CD1c-positive myeloid dendritic cell (primary cell): ENCODE measurements around the gene GABRG3.

Experiments used
- DNase-seq: peaks from one replicate; pipeline ENCODE4 v3.0.0-alpha.2; 2016; ENCODE audit errors: extremely low spot score

GABRG3 gene

DNA sequence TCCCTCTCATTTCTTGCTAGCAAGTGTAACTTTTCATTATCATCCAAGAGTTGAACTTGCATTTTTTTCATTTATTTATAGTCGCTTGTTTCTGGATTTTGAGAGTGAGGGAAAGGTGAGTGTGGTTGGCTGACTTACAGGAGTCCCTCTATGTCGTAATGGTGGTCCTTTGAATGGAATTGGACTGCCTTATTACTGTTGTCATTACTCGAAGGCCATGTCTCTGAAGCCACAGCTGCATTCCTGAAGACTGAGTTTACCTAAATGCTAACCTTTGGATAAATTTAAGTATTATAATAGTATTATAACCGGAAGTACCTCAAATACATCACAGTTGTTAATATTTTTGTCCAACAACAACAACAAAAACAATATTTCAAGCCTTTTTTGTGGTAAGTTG lies 488.9 kb downstream of the GABRG3 start:
- DNase-seq, result no peak

DNA sequence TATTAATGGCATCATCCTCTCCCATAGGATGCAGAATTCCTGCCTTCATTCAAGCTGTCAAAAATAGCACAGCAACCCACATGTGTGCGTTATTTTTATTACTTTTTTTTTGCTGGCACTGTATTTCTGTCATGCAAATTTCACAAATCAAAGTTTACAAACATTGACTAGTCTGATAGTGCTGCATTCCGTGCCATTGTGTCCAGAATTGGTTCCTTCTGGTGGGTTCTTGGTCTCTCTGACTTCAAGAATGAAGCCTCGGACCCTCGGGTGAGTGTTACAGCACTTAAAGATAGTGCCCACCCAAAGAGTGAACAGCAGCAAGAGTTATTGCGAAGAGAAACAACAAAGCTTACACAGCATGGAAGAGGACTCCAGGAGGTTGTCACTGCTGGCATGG lies 490.2 kb downstream of the GABRG3 start:
- no peak for DNase-seq

DNA sequence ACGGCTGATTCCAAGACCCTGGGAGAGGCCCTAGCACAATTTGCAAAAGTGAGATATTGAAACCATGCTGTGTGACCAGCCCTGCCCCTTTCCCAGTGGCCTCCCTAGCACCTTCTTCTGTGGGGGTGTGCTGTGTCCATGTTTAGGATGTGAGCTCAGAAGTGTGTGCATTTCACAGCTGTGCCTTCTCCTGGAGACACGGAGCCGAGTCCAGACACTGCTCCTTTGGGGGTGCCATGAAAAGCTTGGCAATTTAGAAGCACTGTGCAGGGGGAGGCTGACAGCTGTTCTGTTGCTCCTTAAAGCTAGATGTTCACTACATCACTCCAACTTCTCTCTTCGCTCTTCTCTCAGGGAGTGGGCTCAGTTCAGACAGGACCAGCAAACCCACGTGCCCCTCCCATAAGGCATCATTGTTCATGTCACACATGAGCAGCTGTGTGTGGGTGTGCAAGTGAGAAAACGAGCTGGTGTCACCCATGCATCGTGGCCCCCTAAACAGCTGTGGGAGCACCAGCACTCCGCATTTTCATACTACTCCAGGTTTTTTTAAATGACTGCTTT lies 492.6 kb downstream of the GABRG3 start:
- no peak for DNase-seq

DNA sequence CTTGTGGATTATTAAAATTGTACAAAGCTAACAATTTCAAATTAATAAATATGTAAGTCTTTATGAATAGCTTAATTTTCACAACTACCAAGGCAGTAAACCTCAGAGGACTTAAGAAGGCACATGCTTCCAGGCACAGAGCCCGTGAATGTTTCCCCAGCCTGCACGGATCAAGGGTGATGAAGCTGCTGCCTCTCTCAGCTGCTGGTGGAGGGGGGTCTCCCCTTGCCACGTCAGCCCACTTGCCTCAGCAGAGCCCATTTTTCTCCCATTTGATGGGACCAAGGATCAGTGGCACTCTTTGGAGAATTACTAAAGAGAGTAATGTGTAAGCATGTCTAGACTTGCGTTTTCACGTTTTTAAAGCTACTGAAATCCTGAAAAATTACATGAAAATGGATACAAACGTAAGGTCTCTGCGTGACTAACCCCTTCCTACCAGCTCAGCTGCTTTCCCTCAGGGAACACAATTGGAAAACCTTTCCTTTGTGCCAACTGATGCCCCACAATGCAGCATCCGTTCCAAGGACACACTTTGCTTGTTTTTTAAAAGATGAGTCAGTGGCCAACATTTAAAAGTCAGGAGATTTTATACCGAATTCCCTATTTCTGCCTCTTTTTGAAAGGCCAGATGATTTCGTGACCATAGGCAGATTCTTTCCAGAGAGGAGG lies 494.1 kb downstream of the GABRG3 start:
- no peak for DNase-seq

DNA sequence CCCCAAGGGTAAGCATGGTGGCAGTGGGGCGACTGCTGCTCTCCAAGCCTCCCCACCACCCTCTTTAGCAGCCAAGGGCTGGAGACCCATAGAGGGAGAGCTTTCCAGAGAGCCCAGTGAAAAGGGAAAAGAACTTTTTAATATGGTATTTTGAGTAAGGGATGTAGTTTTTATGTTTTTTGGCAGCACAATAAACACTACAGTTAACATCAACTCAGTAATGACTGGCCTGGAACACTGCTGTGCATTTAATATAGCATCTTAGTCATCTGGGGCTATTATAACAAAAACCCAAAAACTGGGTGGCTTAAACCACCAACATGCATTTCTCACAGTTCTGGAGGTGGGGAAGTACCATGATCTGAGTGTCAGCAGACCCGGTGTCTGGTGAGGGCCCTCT lies 495.8 kb downstream of the GABRG3 start:
- no peak for DNase-seq

DNA sequence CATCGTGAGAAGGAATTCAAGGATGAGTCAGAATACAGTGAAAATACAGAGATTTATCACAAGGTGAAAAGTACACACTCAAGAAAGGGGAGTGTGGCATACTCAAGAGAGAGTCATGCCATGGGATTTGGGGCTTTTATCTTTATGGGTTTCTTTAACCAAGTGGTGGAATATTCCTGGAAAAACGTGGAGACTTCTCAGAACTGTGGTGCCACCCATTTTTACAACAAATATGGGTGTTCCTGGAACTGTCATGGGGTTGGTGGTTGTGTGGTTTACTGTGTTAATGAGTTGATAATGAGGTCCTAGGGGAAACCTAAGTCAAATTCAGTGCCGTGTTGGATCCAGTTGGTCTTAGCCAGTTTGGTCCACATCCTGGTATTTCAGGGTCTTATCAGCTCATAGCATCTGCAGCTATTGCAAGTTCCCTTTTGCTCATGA lies 497.2 kb downstream of the GABRG3 start:
- no peak for DNase-seq

DNA sequence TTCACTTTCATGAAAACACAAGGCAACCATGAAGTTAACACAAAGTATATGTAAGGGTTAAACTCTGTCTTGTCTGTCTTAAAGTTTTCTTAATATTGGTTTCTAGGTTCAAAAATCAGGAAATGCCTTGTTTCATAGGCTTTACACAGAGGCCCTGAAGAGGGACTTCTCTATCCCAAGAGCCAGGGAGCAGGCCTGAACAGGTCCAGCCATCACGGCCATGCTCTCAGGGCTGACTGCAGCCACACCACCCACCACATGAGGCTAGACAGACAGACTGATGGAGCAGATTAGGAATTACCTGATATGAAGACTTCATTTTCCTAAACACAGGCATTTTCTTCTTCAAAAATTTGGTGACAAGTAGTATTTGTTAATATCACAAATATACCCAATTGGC lies 502.9 kb downstream of the GABRG3 start:
- DNase-seq, result no peak

DNA sequence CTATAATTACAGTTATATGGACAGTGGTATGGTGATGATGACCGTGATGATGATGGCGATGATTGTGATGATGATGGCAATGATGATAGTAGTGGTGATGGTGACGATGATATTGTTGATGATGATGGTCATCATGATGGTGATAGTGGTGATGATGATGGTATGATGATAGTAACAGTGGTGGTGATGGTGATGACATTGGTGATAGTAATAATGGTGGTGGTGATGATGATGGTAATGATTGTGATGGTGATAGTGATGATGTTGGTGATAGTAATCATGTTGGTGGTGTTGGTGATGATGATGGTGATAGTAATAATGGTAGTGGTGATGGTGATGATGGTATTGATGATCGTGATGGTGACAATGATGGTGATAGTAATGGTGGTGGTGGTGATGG lies 504.4 kb downstream of the GABRG3 start:
- DNase-seq, result no peak

DNA sequence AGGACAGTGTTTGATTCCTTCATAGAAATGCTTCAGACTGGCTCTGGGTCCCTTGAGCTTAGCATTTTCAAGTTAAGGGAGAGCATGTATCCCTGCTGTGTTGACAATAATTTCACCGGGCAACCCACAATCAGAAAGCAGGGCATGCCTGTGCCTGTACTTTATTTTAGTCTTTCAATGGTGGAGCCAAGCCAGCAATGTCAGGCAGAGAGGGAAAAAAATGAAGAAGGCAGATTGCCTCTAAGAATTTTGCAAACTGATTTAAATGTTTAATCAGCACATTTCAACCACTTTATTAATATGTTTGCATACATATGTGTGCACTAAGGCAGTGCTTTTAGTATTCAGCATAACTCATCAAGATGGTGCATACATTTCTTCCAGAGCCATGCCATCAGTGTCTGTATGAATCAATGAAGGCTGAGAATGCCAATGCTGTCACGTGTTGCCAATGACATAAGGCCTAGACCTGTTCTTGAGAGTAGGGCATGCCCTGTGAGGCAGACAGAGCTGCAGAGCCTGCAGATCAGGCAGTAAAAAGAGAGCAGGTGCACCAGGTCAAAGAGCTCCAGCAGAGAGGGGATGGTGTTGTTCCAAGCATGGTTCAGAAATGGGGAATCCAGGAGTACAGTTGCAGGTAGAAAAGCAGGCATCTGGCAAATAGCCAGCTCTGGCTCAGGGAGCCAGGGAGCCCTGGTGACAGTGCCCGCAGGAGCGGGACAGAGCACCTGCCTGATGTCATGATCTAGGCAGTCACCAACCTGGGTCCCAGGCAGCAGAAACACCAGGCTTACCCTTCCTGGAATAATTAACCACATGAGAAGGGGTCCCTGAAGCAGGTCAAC lies 508.5 kb downstream of the GABRG3 start:
- no peak for DNase-seq

DNA sequence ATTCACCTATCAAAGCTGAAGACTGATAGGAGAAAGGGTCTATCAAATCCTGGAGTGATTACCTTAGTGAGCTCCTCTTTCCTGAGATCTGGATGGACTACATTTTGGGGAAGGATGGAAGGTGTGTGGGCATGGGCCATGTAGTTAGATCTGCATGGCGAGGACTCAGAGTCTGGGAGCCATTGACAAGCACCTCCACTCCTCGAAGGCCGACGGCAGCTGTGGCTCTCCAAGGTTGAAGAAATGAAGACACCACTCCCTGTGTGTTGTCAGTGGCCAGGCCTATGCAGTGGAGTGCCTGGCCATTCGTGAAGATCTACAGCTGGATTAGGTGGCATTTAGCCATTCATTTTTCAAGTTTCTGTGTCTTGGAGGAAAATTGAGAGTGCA lies 509.2 kb downstream of the GABRG3 start:
- no peak for DNase-seq

DNA sequence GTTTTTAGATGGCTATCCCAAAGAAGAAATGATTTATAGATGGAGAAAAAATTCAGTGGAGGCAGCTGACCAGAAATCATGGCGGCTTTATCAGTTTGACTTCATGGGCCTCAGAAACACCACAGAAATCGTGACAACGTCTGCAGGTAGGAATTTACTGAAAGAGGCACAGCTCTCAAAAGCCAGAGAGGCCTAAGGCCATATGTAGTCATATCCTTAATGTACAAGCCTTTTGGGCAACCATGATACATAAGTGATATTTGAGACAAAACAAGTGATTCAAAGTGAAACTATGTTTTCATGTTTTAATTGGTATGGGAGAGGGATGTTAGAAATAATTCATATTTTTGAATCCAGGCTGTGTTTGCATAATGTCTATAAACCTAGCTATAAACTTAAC lies 509.7 kb downstream of the GABRG3 start:
- no peak for DNase-seq

DNA sequence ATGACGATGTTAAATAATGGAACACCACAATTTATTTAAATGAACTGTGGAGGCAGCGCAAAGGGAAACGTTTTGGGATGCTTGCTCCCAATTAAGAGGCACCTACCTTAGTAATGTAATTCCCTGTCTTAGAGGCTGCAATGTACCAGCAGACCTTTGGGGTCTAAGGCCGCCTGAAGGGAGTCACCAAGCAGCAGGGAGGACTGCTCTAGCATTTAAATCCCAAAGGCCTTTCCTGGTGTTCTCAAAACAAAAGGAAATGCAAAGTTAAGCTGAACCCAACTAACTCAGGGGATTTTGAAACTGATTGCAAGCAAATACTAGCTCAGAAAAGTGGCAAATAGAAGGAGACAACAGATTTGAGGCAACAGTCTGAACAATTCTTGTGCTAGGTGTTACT lies 510.8 kb downstream of the GABRG3 start:
- no peak for DNase-seq

DNA sequence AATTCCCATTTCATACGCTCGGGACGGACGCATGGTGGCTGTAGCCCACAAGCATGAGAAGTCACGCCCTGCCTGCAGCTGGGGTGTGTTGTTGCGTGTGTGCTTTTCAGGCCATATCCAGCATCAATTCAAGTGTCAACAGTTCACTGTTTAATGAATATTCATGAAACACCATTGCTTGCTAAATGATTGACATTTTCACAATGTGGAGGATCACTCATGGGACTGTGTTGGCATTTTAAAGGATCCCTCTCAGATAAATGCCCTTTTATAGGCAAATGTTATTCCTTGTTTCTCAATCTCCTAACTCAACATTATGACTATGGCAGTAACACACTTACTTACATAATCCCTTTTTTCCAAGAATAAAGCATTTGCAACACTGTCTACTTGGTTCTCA lies 511.3 kb downstream of the GABRG3 start:
- no peak for DNase-seq

DNA sequence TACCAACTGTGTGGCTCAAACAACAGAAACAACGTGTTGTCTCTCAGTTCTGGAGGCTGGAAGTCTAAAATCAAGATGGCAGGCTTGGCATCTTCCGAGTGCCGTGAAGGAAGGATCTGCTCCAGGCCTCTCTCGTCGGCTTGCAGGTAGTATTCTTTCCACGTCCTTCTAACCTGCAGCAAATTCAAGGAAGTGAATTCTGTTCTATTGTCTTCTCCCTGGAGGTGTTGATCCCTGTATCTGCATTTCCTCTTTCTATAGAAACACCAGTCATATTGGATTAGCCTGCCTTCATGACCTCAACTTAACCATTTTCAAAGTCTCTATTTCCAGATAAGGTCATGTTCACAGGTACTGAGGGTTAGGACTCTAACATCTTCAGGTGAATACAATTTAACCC lies 512.1 kb downstream of the GABRG3 start:
- DNase-seq, result no peak

DNA sequence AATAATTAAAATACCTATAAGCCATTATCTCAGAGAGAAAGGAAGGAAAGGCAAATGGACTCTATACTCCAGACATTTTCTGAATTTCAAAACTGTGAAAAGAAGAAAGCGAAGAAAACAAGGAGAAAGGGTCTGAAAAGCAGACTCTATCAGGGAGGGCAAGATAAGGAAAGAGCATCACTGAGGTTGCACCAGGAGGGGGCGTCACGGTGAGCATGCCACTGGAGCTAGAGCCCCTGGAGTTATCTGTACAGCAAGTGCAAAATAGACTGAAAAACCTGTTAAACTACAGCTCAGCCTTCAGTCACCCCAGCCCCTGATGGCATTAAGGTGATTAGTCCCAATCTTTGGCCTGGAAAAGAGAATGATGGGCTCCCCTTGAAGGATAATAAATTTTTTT lies 514.3 kb downstream of the GABRG3 start:
- DNase-seq, result no peak

DNA sequence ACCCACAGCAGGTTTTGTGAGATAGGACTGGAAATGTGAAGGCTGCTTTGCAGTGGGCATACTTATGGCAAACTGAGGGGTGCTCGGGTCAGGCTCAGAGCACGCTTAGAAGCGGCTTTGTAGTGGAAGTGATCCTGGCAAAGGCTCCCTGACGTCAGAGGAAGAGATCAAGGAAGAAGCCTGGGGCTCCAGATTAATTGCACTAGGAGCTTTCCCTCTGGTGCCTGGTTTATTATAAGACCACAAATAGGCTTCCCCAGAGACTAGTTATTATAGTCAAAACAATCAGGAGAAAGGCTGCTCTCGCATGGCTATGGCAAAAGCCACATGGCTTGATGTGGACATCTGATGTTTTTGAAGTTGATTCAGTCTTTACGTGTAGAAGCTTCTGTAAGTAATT lies 515.1 kb downstream of the GABRG3 start:
- no peak for DNase-seq

DNA sequence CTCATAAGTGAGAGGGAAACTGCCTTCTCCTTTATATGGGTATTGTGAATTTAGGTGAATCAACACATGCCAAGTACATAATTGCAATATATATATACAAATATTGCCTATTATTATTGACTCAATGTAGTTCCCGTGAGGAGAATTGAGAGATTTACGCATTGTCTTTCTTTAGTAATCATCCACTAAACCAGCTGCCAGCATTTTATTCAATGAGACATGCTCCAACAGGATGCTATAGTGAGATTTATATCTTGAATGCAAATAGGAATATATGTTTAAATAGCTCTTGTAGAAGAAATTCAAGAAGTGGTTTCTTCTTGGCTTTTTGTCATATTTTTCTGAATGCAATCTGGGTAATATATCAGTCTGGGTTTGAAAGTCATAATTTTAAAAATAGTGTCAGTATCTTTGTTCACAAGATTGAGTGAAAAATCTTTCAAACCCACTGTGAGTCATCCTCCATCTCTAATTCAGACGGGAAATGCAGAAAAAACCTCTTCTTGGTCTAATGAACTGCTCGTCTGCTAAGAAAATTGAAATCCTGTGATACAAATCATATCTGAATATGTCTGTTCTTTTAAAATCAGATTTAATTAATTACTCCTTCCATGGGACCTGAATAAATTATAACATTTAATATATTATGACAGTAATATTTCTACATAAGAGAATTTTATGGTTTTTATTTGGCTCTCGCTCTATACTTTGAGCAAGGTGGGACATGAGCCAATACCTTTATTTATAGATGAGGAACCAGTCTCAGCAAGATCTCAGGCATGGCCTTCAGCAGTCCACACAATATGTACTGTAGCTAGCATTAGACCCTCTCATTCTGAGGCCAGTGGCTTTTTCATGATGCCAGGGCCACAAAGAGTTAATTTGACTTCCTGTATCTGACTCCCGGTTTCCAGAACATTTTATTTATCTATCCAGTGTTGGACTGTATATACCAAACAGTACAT lies 516.0 kb downstream of the GABRG3 start:
- no peak for DNase-seq

DNA sequence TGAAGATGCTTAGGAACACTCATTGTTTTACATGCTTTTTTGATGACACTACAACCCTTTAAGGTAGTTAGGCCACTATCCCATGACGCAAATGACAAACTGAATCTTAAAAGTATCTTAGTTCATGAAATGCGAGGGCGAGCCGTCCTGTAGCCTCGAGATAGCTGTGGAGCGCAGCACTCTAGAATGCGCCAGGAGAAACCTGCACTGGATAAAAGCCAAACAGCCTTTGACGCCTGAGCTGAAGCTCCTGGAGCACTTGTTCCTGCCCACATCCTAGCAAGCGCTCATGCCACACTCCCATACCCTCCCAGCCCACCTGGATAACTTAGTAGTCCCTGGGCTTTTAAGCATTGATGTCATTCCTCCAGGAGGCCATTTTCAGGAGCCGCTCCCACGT lies 516.9 kb downstream of the GABRG3 start:
- DNase-seq, result no peak

DNA sequence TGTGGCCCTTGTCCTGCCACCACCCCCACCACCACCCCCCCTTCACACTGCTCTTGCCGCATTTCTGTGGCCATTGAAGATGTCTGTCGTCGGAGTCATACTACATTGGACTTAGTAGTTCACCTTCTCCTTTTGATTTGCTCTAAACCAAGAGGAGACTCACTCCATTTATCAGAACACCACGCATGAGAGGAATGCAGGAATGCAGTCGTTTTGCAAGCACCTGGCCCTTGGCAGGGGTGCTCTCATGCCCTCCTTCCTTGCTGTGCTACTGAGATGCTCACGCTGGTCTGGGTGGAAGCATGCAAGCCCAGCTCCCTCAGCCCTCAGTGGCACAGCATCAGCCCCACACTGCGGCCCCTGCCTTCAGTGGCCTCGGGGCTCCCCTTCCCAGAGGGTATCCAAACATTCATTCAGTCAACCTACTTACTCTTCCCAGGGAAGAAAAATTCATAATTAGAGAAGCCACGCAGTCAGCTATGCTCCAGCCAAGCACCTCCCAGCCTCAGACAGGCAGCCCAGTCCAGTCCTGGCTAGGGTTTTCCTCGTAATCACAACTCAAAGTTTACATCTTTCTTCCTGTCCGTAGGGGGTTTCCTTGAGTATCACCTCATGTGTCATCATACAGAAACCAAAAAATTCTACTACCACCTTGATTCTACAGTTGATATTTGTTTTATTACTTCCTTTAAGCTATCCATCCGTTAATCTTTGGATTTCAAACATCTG lies 520.0 kb downstream of the GABRG3 start:
- no peak for DNase-seq

DNA sequence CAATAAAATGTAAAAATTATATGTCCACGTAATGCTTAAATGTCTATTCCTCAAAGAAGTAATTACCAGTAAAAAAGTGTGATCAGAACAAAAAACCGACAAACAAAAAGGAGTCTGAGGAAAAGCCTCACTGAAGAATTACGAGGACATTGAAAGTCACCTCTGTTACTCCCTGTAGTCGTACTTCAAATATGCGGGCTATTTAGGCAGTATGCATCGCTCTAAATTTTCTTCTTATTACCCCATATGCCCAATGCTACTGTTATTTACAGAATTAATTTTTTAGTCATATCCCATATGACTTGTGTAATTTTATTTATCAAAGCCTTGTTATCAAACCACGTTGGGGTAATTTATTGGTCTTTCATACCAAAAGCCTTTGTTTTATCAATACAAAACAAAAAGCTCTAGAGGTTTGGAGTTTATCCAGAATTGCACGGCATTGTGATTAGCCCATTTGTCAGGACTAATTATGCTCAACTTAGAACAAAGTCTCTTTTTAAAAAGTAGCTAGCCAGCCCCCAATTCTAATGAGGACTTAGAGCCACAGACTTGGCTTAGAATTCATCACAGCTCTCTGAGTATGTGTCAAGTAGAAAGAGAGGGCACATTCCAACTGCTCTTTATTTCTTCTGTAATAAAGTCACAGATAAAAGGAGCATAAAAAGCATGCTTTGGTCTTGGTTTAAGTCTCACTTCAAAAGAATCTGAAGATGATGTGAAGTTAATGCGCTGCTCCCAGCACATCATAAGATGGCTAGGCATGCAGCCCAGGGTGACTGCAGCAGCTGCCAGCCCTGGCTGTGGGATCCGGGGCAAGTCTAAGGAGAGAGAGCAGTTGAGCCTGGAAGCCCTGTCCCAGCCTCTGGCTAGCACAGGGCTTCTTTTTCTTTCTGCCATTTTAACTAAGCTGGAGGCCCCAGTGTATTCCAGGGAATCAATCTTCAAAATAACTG lies 521.0 kb downstream of the GABRG3 start:
- no peak for DNase-seq
